WI38 (cell line): ENCODE data around the gene ANGPTL5.
"Not testable (repeated sequence)": the region's sequence is repeated elsewhere in the genome, so short reads cannot be mapped to it uniquely, and the experiment has no call there.

Experiments
- H3K4me3 ChIP-seq: 2 replicates; pipeline ENCODE4 v1.5.1; 2011; ENCODE audit warnings: low read depth, mild to moderate bottlenecking, control low read depth, low read length
- TF ChIP-seq, protein P1 (sequence below): IDR thresholded peaks from 2 replicates; pipeline ENCODE4 v1.5.1; 2012; ENCODE audit warnings: low read depth, mild to moderate bottlenecking, control low read depth, low read length

The ANGPTL5 gene

DNA sequence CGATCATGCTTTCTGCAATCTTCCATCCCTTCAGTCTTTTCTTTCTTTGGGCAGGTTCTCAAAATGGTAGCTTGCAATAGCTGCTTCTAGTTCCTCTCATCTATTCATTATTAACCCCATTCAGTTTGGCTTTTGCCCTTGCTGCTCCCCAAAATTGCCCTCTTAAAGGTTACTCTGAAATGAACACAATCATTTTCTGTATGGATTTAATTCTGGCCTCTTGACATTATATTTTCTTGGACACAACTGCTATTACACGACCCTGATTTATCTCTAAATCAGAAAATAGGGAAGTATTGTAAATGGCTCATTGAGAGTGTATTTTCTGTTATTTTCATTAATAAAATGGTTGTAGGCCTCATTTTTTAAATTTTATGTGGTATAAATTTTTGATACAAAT lies at the start of gene ANGPTL5:
Gene ANGPTL5, minus strand, starts transcription at position 101 of the 400 bp plus-strand sequence. CDS start 8,613 bp downstream, outside the sequence.
- TF ChIP-seq, protein P1, sequence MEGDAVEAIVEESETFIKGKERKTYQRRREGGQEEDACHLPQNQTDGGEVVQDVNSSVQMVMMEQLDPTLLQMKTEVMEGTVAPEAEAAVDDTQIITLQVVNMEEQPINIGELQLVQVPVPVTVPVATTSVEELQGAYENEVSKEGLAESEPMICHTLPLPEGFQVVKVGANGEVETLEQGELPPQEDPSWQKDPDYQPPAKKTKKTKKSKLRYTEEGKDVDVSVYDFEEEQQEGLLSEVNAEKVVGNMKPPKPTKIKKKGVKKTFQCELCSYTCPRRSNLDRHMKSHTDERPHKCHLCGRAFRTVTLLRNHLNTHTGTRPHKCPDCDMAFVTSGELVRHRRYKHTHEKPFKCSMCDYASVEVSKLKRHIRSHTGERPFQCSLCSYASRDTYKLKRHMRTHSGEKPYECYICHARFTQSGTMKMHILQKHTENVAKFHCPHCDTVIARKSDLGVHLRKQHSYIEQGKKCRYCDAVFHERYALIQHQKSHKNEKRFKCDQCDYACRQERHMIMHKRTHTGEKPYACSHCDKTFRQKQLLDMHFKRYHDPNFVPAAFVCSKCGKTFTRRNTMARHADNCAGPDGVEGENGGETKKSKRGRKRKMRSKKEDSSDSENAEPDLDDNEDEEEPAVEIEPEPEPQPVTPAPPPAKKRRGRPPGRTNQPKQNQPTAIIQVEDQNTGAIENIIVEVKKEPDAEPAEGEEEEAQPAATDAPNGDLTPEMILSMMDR = no peak
- H3K4me3 ChIP-seq = peak within 1 kb of the TSS; percentile 74

DNA sequence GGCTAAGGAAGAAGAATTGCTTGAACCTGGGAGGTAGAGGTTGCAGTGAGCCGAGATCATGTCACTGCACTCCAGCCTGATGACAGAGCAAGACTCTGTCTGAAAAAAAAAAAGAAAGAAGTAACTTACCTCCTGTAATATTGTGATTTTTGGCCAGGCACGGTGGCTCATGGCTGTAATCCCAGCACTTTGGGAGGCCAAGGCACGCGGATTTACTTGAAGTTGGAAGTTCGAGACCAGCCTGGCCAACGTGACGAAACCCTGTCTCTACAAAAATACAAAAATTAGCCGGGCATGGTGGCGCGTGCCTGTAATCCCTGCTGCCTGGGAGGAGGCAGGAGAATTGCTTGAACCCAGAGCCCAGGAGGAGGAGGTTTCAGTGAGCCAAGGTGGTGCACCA lies 47.9 kb upstream of the ANGPTL5 start:
- H3K4me3 ChIP-seq = not testable (repeated sequence)

DNA sequence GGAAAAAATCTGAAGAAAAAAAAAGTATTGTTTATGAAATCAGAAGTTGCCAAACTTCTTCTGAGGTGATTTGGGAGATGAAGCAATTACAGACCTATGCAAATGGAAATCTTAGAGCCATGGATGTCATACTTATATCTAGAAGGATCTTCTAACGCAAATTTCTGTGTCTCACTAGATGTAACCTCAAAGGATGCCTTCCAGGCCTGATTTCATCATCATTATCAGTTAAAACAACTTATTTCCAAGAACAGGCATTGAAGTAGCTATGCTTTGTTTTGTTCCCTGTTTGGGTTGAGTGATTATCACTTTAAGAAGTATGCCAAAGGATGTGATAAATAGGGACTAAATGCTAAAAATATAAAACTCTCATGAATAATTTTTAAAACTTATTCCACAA lies 43.9 kb upstream of the ANGPTL5 start:
- H3K4me3 ChIP-seq = no peak overlapping the region
- TF ChIP-seq, protein P1 = no peak

DNA sequence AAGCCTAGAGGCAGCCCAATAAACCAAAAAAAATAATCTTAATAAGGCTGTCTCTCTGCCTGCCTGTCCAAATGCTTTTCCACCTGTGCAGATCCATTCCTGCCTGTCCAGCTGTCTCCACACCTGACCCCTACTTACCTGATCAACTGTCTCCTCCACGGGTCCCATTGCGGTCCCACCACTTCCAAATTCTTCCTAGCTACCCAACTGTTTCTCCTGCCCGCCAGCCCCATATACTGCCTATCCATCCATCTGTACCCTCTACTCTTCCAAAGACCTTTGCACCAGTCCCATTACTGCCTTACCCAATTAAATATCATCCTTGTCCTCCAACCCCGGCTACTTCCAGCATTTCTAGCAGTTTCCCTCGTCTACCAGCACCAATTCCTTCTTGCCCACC lies 39.4 kb upstream of the ANGPTL5 start:
- H3K4me3 ChIP-seq = no peak overlapping the region
- TF ChIP-seq, protein P1 = no peak

DNA sequence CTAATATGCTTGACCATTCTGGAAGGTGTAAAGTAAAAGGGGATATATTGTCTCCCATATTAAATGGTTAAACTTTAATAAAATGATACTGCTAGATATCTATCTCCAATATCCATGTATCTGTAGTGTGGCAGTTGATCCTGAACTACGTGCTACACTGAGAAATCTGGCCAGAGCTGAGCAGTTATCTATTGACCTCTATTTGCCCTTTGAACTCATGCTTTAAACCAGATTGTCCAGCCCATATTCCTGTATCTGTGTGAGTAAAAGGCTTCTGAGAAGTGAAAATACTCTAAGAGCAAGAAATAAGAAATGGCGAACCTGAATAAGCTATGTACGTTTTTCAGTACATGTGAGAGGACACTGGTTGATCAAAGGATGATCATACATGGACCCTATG lies 39.0 kb upstream of the ANGPTL5 start:
- TF ChIP-seq, protein P1 = no peak
- no peak overlapping the region for H3K4me3 ChIP-seq

DNA sequence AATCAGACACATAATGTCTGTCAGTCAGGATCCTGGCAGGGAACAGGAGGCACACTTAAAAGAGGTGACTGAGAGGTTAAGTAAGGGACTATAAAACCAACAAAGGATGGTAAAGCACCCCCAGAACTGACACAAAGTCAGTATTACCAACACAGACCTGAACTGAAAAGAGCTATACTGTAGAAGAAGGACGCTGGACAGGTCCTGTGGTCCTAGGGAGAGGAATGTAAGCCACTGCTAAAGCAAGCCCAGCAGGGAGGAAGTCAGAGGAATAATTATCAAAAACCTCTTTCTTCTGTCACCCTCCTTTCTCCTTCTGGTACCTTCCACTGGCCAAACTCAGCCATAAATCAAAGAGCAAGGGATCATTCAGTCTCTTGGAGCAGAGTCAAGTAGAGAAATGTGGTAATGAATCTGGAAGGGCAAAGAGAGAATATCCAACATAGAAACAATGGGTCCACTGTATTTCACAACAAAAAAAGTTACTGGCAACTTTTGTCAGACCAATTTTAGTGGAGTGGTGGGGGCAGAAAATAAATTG lies 33.4 kb upstream of the ANGPTL5 start:
- TF ChIP-seq, protein P1 = no peak
- H3K4me3 ChIP-seq = no peak overlapping the region

DNA sequence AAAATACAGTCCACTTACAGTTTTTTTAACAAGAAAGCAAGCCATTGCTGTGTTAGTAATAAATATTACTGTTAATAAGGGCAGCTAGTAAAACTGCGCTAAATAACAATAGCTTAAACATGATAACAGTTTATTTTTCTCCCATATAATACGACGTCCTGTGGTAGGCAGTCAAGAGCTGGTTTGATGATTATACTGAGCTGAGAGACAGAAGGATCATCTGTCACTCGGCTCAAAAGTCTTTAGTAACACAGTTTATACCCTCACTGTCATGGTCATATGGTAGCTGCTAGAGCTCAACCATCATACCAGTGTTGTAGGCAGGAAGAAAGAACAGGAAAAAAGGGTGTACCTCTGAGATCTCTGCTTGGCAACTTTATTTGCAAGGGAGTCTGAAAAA lies 29.1 kb upstream of the ANGPTL5 start:
- TF ChIP-seq, protein P1 = no peak

DNA sequence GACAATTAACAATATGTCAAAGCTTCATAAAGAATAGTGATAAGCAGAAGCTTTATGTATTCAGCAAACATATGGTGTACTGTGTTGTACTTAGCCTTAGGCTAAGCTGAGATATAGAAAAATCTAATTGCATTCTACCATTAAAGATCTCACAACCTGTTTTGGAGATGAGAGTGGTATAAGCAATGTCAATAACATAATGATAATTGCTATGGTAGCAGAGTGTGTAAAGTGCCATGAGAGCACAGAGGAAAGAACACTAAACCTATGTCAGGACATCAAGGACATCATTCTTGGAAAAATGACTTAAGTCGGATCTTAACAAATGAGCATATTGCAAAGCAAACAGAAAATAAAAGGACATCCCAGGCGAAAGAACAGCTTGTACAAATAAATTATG lies 28.6 kb upstream of the ANGPTL5 start:
- TF ChIP-seq, protein P1 = no peak
- H3K4me3 ChIP-seq = no peak overlapping the region

More for the DNA sequence above, 29.1 kb upstream of the ANGPTL5 start:
- no peak overlapping the region for H3K4me3 ChIP-seq
